Measurements from ENCODE around the gene SHH.

- TF ChIP-seq CTCF (IDR thresholded peaks at IDR 0.05) (no peak), POLR2A (IDR thresholded peaks at IDR 0.05) (no peak)
These were observed 24.2 kb upstream of the SHH start for GRCh38 chr7:155836216-155837125.

Data from upper lobe of left lung (tissue), 4 donors.